A673 (cell line): ENCODE results near the gene TAPBPL. TPM values are rescaled to one million over a fixed set of nuclear protein-coding genes. Genes with fewer than 3 reads are reported as not detected.
"Not testable (repeated sequence)": the region's sequence is repeated elsewhere in the genome, so short reads cannot be mapped to it uniquely, and the experiment has no call there.

Source experiments
- BruUV-seq: library from RNA; stranded (reverse); fragments of 400-500 nt; replicated peaks from 2 replicates; lab custom pipeline; 2021; lab: Mats Ljungman, UMichigan
- CTCF ChIA-PET: fragments of 300-600 bp; sonication (Branson Sonifier 250); formaldehyde crosslinking; loops from one replicate; lab custom pipeline; 2022; ENCODE audit warnings: antibody characterized with exemption; lab: Charles Lee
- POLR2A ChIA-PET: fragments of 300-600 bp; sonication (Branson Sonifier 250); formaldehyde crosslinking; loops from one replicate; lab custom pipeline; 2022; ENCODE audit warnings: antibody characterized with exemption; ENCODE audit not compliant: low non-redundant PET; lab: Charles Lee
- DNase-seq: peaks from one replicate; pipeline ENCODE4 v3.0.0-alpha.2; 2015; ENCODE audit warnings: low spot score
- H3K27ac ChIP-seq: fragments of 200-600 bp; sonication (generic); 2 replicates; pipeline ENCODE4 v1.5.1; 2016; ENCODE audit warnings: mixed run types, low read depth, mild to moderate bottlenecking, mixed read lengths, antibody characterized with exemption, low read length; ENCODE audit not compliant: poor library complexity, severe bottlenecking
- H3K27me3 ChIP-seq: fragments of 200-600 bp; sonication (generic); replicated peaks from 2 replicates; pipeline ENCODE4 v1.6.1; 2017; ENCODE audit warnings: mixed run types, low read depth, mild to moderate bottlenecking, mixed read lengths, antibody characterized with exemption, low read length; ENCODE audit not compliant: insufficient read depth, poor library complexity
- H3K36me3 ChIP-seq: fragments of 200-600 bp; sonication (generic); 2 replicates; pipeline ENCODE4 v1.6.1; 2016; ENCODE audit warnings: mixed run types, mild to moderate bottlenecking, mixed read lengths, antibody characterized with exemption, low read length; ENCODE audit not compliant: insufficient read depth, poor library complexity, severe bottlenecking
- H3K4me1 ChIP-seq: fragments of 200-600 bp; sonication (generic); 2 replicates; pipeline ENCODE4 v1.6.1; 2017; ENCODE audit warnings: mixed run types, mild to moderate bottlenecking, mixed read lengths, antibody characterized with exemption, low read length; ENCODE audit not compliant: insufficient read depth, poor library complexity, severe bottlenecking
- H3K4me3 ChIP-seq: fragments of 200-600 bp; sonication (generic); 2 replicates; pipeline ENCODE4 v1.5.1; 2016; ENCODE audit warnings: low read depth, mixed run types, mild to moderate bottlenecking, mixed read lengths, low read length; ENCODE audit not compliant: poor library complexity, severe bottlenecking
- H3K9me3 ChIP-seq: fragments of 200-600 bp; sonication (generic); 2 replicates; pipeline ENCODE4 v1.6.1; 2016; ENCODE audit warnings: mixed run types, low read depth, mild to moderate bottlenecking, mixed read lengths, antibody characterized with exemption, low read length; ENCODE audit not compliant: poor library complexity, severe bottlenecking
- EZH2 ChIP-seq: fragments of 200-600 bp; sonication (generic); IDR thresholded peaks from 2 replicates; pipeline ENCODE4 v1.6.1; 2017; ENCODE audit warnings: borderline replicate concordance, low read depth, mild to moderate bottlenecking, mixed read lengths, antibody characterized with exemption, low read length; ENCODE audit not compliant: poor library complexity, severe bottlenecking
- intact Hi-C: fragments of 100-400 bp; cut with micrococcal nuclease; formaldehyde crosslinking; loops from one replicate; pipeline ENCODE4 v1.10.0; 2022; ENCODE audit not compliant: unreplicated experiment
- total RNA-seq: library from RNA; stranded (reverse); gene quantifications from 2 replicates; pipeline ENCODE4 v1.2.3, GENCODE V29; 2021
- TF ChIP-seq, protein P1 (sequence below): fragments of 300-800, 200-600 bp; sonication (generic); conservative IDR thresholded peaks from 2 replicates; pipeline ENCODE4 v1.5.1; 2017; ENCODE audit warnings: low read depth, mild to moderate bottlenecking, antibody characterized with exemption, low read length, moderate library complexity, mixed read lengths

Gene TAPBPL
- total RNA-seq, 1 experiment from 2014 or later = 6.9 TPM

GRCh38 chr12:6478416-6478815 is 26.6 kb downstream of the TAPBPL start:
- no peak overlapping the region for H3K27ac ChIP-seq
- ChIA-PET POLR2A (no interaction called here), CTCF (no interaction called here)
- intact Hi-C loops = no loop called here
- TF ChIP-seq EZH2 = no peak
- TF ChIP-seq, protein P1, sequence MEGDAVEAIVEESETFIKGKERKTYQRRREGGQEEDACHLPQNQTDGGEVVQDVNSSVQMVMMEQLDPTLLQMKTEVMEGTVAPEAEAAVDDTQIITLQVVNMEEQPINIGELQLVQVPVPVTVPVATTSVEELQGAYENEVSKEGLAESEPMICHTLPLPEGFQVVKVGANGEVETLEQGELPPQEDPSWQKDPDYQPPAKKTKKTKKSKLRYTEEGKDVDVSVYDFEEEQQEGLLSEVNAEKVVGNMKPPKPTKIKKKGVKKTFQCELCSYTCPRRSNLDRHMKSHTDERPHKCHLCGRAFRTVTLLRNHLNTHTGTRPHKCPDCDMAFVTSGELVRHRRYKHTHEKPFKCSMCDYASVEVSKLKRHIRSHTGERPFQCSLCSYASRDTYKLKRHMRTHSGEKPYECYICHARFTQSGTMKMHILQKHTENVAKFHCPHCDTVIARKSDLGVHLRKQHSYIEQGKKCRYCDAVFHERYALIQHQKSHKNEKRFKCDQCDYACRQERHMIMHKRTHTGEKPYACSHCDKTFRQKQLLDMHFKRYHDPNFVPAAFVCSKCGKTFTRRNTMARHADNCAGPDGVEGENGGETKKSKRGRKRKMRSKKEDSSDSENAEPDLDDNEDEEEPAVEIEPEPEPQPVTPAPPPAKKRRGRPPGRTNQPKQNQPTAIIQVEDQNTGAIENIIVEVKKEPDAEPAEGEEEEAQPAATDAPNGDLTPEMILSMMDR = no peak
- DNase-seq = no peak
- H3K27me3 ChIP-seq = no peaks in the 10 kb centered on the region
- no TSS peak for BruUV-seq
- H3K36me3 ChIP-seq = no peaks in the 10 kb centered on the region
- no peak overlapping the region for H3K4me3 ChIP-seq
- H3K9me3 ChIP-seq = no peaks in the 10 kb centered on the region
- H3K4me1 ChIP-seq = no peaks in the 10 kb centered on the region

- TF ChIP-seq, protein P1 = no peak
- TF ChIP-seq EZH2 = no peak
- Histone ChIP-seq H3K9me3 (no peaks in the 10 kb centered on the region), H3K36me3 (peaks cover 12% of the 10 kb centered on the region), H3K4me3 (no peak overlapping the region), H3K4me1 (peaks cover 9% of the 10 kb centered on the region), H3K27ac (no peak overlapping the region), H3K27me3 (no peaks in the 10 kb centered on the region)
- DNase-seq = no peak
- intact Hi-C loops = no loop called here
- POLR2A ChIA-PET = interaction anchor here (0.7 kb wide), 2 partner anchors 18 to 1950 kb away, joined by 3 to 9 read pairs; partner anchors contain the start of gene VAMP1
- CTCF ChIA-PET = no interaction called here
- no TSS peak for BruUV-seq
Observed at GRCh38 chr12:6488240-6488639, 36.4 kb downstream of the TAPBPL start.

- no peak for DNase-seq
- TF ChIP-seq EZH2 = no peak
- TF ChIP-seq, protein P1 = no peak
- BruUV-seq = no TSS peak
- intact Hi-C loops = no loop called here
- ChIA-PET CTCF (no interaction called here), POLR2A (no interaction called here)
- Histone ChIP-seq H3K27me3 (no peaks in the 10 kb centered on the region), H3K36me3 (peaks cover 12% of the 10 kb centered on the region), H3K4me3 (no peak overlapping the region), H3K27ac (no peak overlapping the region), H3K4me1 (peaks cover 9% of the 10 kb centered on the region), H3K9me3 (no peaks in the 10 kb centered on the region)
Observed at GRCh38 chr12:6489449-6489848, 37.6 kb downstream of the TAPBPL start.

- DNase-seq, H3K4me3 ChIP-seq, CTCF ChIA-PET, H3K27me3 ChIP-seq, H3K27ac ChIP-seq, POLR2A ChIA-PET, intact Hi-C loops, H3K9me3 ChIP-seq, BruUV-seq: not testable (repeated sequence)
- Histone ChIP-seq H3K4me1 (peaks cover 17% of the 10 kb centered on the region), H3K36me3 (peaks cover 12% of the 10 kb centered on the region)
Observed at GRCh38 chr12:6490673-6491072, 38.8 kb downstream of the TAPBPL start.
